GM23338 (cell line): ENCODE measurements around the gene CEP68. TPM values are rescaled to one million over a fixed set of nuclear protein-coding genes. Genes with fewer than 3 reads are reported as not detected.
"Not testable (repeated sequence)": the region's sequence is repeated elsewhere in the genome, so short reads cannot be mapped to it uniquely, and the experiment has no call there.

Experiments used
- ATAC-seq: fragments of 200-7000 bp; cut with Tn5 transposase; 3 replicates; pipeline ENCODE4 v1.9.1; 2020
- DNase-seq: peaks from one replicate; pipeline ENCODE4 v3.0.0-alpha.2; 2015; ENCODE audit warnings: low spot score
- H2AFZ ChIP-seq: fragments of 200-600 bp; sonication (generic); 2 replicates; pipeline ENCODE4 v1.8.0; 2016; ENCODE audit warnings: antibody characterized with exemption, mild to moderate bottlenecking, moderate library complexity
- H3F3A ChIP-seq: fragments of 200-600 bp; sonication (generic); replicated peaks from 2 replicates; pipeline ENCODE4 v1.8.0; 2017; ENCODE audit warnings: antibody characterized with exemption, mixed run types, low read depth
- H3K27ac ChIP-seq: fragments of 200-600 bp; sonication (generic); 2 replicates; pipeline ENCODE4 v1.6.1; 2016; ENCODE audit warnings: low read depth
- H3K27me3 ChIP-seq: fragments of 200-600 bp; sonication (generic); 2 replicates; pipeline ENCODE4 v1.8.0; 2016; ENCODE audit warnings: mild to moderate bottlenecking, mixed run types, moderate library complexity; ENCODE audit not compliant: insufficient read depth
- H3K36me3 ChIP-seq: fragments of 200-600 bp; sonication (generic); 2 replicates; pipeline ENCODE4 v1.8.0; 2016; ENCODE audit warnings: mild to moderate bottlenecking; ENCODE audit not compliant: insufficient read depth
- H3K4me1 ChIP-seq: fragments of 200-600 bp; sonication (generic); 2 replicates; pipeline ENCODE4 v1.8.0; 2016; ENCODE audit warnings: mild to moderate bottlenecking, moderate library complexity; ENCODE audit not compliant: insufficient read depth
- H3K4me2 ChIP-seq: fragments of 200-600 bp; sonication (generic); 2 replicates; pipeline ENCODE4 v1.7.1; 2017; ENCODE audit warnings: mixed run types
- H3K4me3 ChIP-seq: fragments of 200-600 bp; sonication (generic); 2 replicates; pipeline ENCODE4 v1.6.1; 2016; ENCODE audit warnings: mixed run types
- H3K79me2 ChIP-seq: fragments of 200-600 bp; sonication (generic); replicated peaks from 2 replicates; pipeline ENCODE4 v1.8.0; 2017; ENCODE audit warnings: mild to moderate bottlenecking; ENCODE audit not compliant: insufficient read depth
- H3K9me2 ChIP-seq: fragments of 200-600 bp; sonication (generic); 2 replicates; pipeline ENCODE4 v1.8.0; 2017; ENCODE audit not compliant: insufficient read depth
- H4K20me1 ChIP-seq: fragments of 200-600 bp; sonication (generic); replicated peaks from 2 replicates; pipeline ENCODE4 v1.8.0; 2017; ENCODE audit warnings: mild to moderate bottlenecking; ENCODE audit not compliant: insufficient read depth
- H3K27ac Mint-ChIP-seq: 2 replicates; pipeline ENCODE4 v1.8.0; 2020; ENCODE audit warnings: inconsistent platforms, mild to moderate bottlenecking, moderate library complexity, mixed read lengths
- H3K27me3 Mint-ChIP-seq: 3 replicates; pipeline ENCODE4 v1.8.0; 2022; ENCODE audit warnings: low read depth, mild to moderate bottlenecking, moderate library complexity, mixed read lengths, inconsistent platforms; ENCODE audit not compliant: insufficient read depth, poor library complexity
- H3K36me3 Mint-ChIP-seq: 3 replicates; pipeline ENCODE4 v1.8.0; 2021; ENCODE audit warnings: low read depth, mild to moderate bottlenecking, inconsistent platforms, moderate library complexity, mixed read lengths
- H3K4me1 Mint-ChIP-seq: 3 replicates; pipeline ENCODE4 v1.8.0; 2020; ENCODE audit warnings: mild to moderate bottlenecking, inconsistent platforms, mixed read lengths
- H3K4me3 Mint-ChIP-seq: 3 replicates; pipeline ENCODE4 v1.8.0; 2021; ENCODE audit warnings: moderate library complexity, mild to moderate bottlenecking, inconsistent platforms, mixed read lengths
- H3K9me3 Mint-ChIP-seq: 3 replicates; pipeline ENCODE4 v1.8.0; 2020; ENCODE audit warnings: moderate library complexity, mild to moderate bottlenecking, inconsistent platforms, mixed read lengths
- CREB1 ChIP-seq: fragments of 250-450 bp; sonication (Bioruptor Pico); IDR thresholded peaks from 2 replicates; pipeline ENCODE4 v1.5.0; 2020; ENCODE audit warnings: low read depth, mild to moderate bottlenecking, moderate library complexity
- CTCF ChIP-seq, 2 experiments: fragments of 200-600 bp in 1 of 2; sonication (generic) in 1 of 2; conservative IDR thresholded peaks; 2 replicates each; pipeline versions ENCODE4 v1.5.1 to v1.6.1; 2016 to 2017; ENCODE audit warnings: antibody characterized with exemption in 2 of 2, low read depth in 2 of 2, mild to moderate bottlenecking in 2 of 2, moderate library complexity in 1 of 2
- ETS1 ChIP-seq: IDR thresholded peaks from 2 replicates; pipeline ENCODE4 v1.6.1; 2016; ENCODE audit warnings: antibody characterized with exemption
- EZH2phosphoT487 ChIP-seq: fragments of 200-600 bp; sonication (generic); IDR thresholded peaks from one replicate; pipeline ENCODE4 v1.8.1; 2018; ENCODE audit warnings: antibody characterized with exemption; ENCODE audit not compliant: unreplicated experiment
- JUNB ChIP-seq: IDR thresholded peaks from one replicate; pipeline ENCODE4 v1.6.1; 2016; ENCODE audit warnings: antibody characterized with exemption; ENCODE audit not compliant: unreplicated experiment
- NANOG ChIP-seq: IDR thresholded peaks from 2 replicates; pipeline ENCODE4 v1.6.1; 2016; ENCODE audit warnings: antibody characterized with exemption, borderline replicate concordance
- POLR2AphosphoS5 ChIP-seq: IDR thresholded peaks from 2 replicates; pipeline ENCODE4 v1.6.1; 2016; ENCODE audit warnings: antibody characterized with exemption, low read depth
- REST ChIP-seq: IDR thresholded peaks from one replicate; pipeline ENCODE4 v1.6.1; 2018; ENCODE audit warnings: antibody characterized with exemption; ENCODE audit not compliant: unreplicated experiment
- STAT1 ChIP-seq: IDR thresholded peaks from one replicate; pipeline ENCODE4 v1.6.1; 2016; ENCODE audit warnings: antibody characterized with exemption; ENCODE audit not compliant: unreplicated experiment
- polyA plus RNA-seq: library from polyadenylated mRNA; unstranded; fragments of >200 nt; fragmentation: Nextera tagmentation; extraction: Ambion mirVana; gene quantifications from 2 replicates; pipeline ENCODE4 v1.2.1, GENCODE V29; 2016
- total RNA-seq: library from RNA; depleted of rRNA; stranded (reverse); fragments of >200 nt; shearing (Covaris generic); gene quantifications from 2 replicates; pipeline ENCODE4 v1.2.3, GENCODE V29; 2014

The CEP68 gene
- total and polyA plus RNA-seq, 2 experiments from 2014 or later = 13.0 to 24.4 TPM

GRCh38 chr2:65129826-65130663, 73.8 kb downstream of the CEP68 start, which contains the start of gene RAB1A (continued):
- no peak for TF ChIP-seq REST
- TF ChIP-seq STAT1 = no peak
- TF ChIP-seq POLR2AphosphoS5 = peak; percentile 81
- no peak for TF ChIP-seq EZH2phosphoT487
- no peak for TF ChIP-seq NANOG
- TF ChIP-seq JUNB = no peak
- TF ChIP-seq CREB1 (CRISPR knock-in tag) = peak; percentile 91
- peak; percentile 95 for TF ChIP-seq ETS1

- Histone ChIP-seq H4K20me1 (peaks cover 19% of the 10 kb centered on the region), H3K36me3 (no peaks in the 10 kb centered on the region), H3K4me1 (peaks cover 33% of the 10 kb centered on the region), H2AFZ (peak overlapping the region; percentile 91), H3K4me2 (peak overlapping the region; percentile 72), H3F3A (0 out of 2 replicates have a peak, but pooled peaks cover 3% of the 10 kb centered on the region), H3K27me3 (no peaks in the 10 kb centered on the region), H3K27ac (peak overlapping the region; percentile 97), H3K4me3 (peak overlapping the region; percentile 87), H3K79me2 (peaks cover 39% of the 10 kb centered on the region), H3K9me2 (no peaks in the 10 kb centered on the region)
- peak overlapping the region; percentile 86 for H3K4me3 Mint-ChIP-seq
- peaks cover 10% of the 10 kb centered on the region for H3K27me3 Mint-ChIP-seq
- H3K4me1 Mint-ChIP-seq = peaks cover 23% of the 10 kb centered on the region
- H3K36me3 Mint-ChIP-seq = peaks cover 3% of the 10 kb centered on the region; the same call in 1 of the 3 replicates
- peak overlapping the region; percentile 97 for H3K27ac Mint-ChIP-seq
- ATAC-seq (peak; percentile 62), DNase-seq (no peak)
- TF ChIP-seq CTCF (conservative IDR thresholded peaks at IDR 0.05; ENCODE audit: low read depth in 2 of 2) (0 out of 4 replicates have a peak, but pooled peaks of 1 of the 2 experiments have one; percentile 3), CREB1 (CRISPR knock-in tag) (0 out of 2 replicates have a peak, but pooled peaks have one; percentile 38), EZH2phosphoT487 (no peak)
- H3K9me3 Mint-ChIP-seq = no peaks in the 10 kb centered on the region
Observed at GRCh38 chr2:65130664-65131175, 74.5 kb downstream of the CEP68 start.

- not testable (repeated sequence) for H3K27ac ChIP-seq, H3K36me3 Mint-ChIP-seq, DNase-seq, H3K27me3 ChIP-seq, H3K9me3 Mint-ChIP-seq, H3K4me3 ChIP-seq, H3F3A ChIP-seq, H3K4me2 ChIP-seq, H2AFZ ChIP-seq, H3K27ac Mint-ChIP-seq, H3K36me3 ChIP-seq, H3K9me2 ChIP-seq, H3K4me3 Mint-ChIP-seq, ATAC-seq
- Histone ChIP-seq H3K79me2 (peaks cover 17% of the 10 kb centered on the region), H4K20me1 (peaks cover 13% of the 10 kb centered on the region), H3K4me1 (peaks cover 16% of the 10 kb centered on the region)
- Mint-ChIP-seq H3K27me3 (peaks cover 11% of the 10 kb centered on the region), H3K4me1 (peaks cover 12% of the 10 kb centered on the region)
Observed at GRCh38 chr2:65132930-65133329, 76.7 kb downstream of the CEP68 start.
